Neuron (in vitro differentiated cells): Measurements from ENCODE around the gene TMEM187.

ENCODE experiments used
- H2AFZ ChIP-seq: one replicate; pipeline ENCODE4 v1.6.1; 2013; ENCODE audit warnings: low read depth, mild to moderate bottlenecking, inconsistent platforms, low read length, moderate library complexity
- H3K27me3 ChIP-seq: one replicate; pipeline ENCODE4 v1.6.1; 2013; ENCODE audit warnings: low read length; ENCODE audit not compliant: insufficient read depth
- H3K36me3 ChIP-seq: one replicate; pipeline ENCODE4 v1.6.1; 2013; ENCODE audit warnings: low read length; ENCODE audit not compliant: insufficient read depth
- H3K4me1 ChIP-seq: one replicate; pipeline ENCODE4 v1.6.1; 2013; ENCODE audit warnings: low read length; ENCODE audit not compliant: insufficient read depth
- H3K4me3 ChIP-seq: 2 replicates; pipeline ENCODE4 v1.5.1; 2013; ENCODE audit warnings: mild to moderate bottlenecking, low read length, moderate library complexity
- H3K9me3 ChIP-seq: one replicate; pipeline ENCODE4 v1.6.1; 2013; ENCODE audit warnings: low read length

The TMEM187 gene

GRCh38 chrX:154011376-154012335, 39.1 kb downstream of the TMEM187 start:
- Histone ChIP-seq H2AFZ (no peak overlapping the region), H3K4me3 (no peak overlapping the region), H3K36me3 (no peaks in the 10 kb centered on the region), H3K4me1 (peaks cover 2% of the 10 kb centered on the region), H3K9me3 (no peaks in the 10 kb centered on the region), H3K27me3 (peaks cover 16% of the 10 kb centered on the region)

- Histone ChIP-seq H3K36me3 (peaks cover 3% of the 10 kb centered on the region), H3K4me3 (no peak overlapping the region)
These were observed 39.9 kb downstream of the TMEM187 start for GRCh38 chrX:154012336-154012991.

GRCh38 chrX:154013001-154013421, 40.5 kb downstream of the TMEM187 start:
- Histone ChIP-seq H3K4me3 (no peak overlapping the region), H3K36me3 (peaks cover 3% of the 10 kb centered on the region), H3K9me3 (no peaks in the 10 kb centered on the region), H3K4me1 (peaks cover 2% of the 10 kb centered on the region), H2AFZ (no peak overlapping the region), H3K27me3 (peaks cover 9% of the 10 kb centered on the region)

More at GRCh38 chrX:154012336-154012991, 39.9 kb downstream of the TMEM187 start:
- H2AFZ ChIP-seq: no peak overlapping the region
- no peaks in the 10 kb centered on the region for H3K9me3 ChIP-seq
- H3K4me1 ChIP-seq: peaks cover 2% of the 10 kb centered on the region
- peaks cover 10% of the 10 kb centered on the region for H3K27me3 ChIP-seq

GRCh38 chrX:154013614-154014360, 41.2 kb downstream of the TMEM187 start:
- Histone ChIP-seq H3K36me3 (peaks cover 3% of the 10 kb centered on the region), H3K4me1 (peaks cover 3% of the 10 kb centered on the region), H3K9me3 (no peaks in the 10 kb centered on the region), H2AFZ (no peak overlapping the region), H3K4me3 (no peak overlapping the region), H3K27me3 (peaks cover 9% of the 10 kb centered on the region)

DNA sequence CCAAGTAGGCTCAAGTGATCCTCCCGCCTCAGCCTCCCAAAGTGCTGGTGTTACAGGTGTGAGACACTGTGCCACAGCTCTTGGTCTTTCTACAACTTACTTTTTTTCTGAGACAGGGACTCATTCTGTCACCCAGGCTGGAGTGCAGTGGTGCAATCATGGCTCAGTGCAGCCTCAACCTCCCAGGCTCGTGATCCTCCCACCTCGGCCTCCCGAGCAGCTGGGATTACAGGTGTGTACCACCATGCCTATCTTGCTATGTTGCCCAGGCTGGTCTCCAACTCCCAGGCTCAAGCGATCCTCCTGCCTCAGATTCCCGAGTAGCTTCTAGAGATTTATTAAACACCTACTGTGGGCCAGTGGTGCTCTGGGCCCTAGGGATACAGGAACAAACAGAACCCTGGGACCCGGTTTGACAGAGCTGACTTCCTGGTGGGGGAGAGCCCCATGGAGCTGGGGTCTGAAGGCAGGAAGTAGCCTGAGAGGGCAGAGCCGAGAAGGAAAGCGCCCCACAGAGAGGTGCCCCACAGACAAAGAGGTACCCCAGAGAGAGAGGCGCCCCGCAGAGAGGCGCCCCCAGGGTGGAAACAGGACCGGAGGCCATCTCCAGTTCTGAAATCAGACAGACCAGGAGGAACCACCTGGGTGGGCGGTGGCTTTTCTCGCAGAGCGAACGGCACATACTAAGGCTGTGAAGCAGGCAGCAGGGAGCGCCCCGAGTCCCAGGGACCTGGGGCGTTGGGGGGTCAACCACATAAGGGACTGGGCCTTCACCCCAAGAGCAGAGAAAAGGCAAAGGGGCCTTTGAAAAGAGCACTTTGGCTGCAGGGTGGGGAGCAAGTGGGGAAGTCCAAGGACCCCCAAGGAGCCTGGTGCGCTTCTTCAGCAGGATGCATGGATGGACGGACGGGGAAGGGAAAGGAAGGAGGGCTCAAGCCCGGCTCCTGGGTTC, 42.2 kb downstream of the TMEM187 start:
- peaks cover 3% of the 10 kb centered on the region for H3K36me3 ChIP-seq
- peaks cover 6% of the 10 kb centered on the region for H3K4me1 ChIP-seq
- no peaks in the 10 kb centered on the region for H3K9me3 ChIP-seq
- peaks cover 9% of the 10 kb centered on the region for H3K27me3 ChIP-seq
- no peak overlapping the region for H2AFZ ChIP-seq
- no peak overlapping the region for H3K4me3 ChIP-seq

DNA sequence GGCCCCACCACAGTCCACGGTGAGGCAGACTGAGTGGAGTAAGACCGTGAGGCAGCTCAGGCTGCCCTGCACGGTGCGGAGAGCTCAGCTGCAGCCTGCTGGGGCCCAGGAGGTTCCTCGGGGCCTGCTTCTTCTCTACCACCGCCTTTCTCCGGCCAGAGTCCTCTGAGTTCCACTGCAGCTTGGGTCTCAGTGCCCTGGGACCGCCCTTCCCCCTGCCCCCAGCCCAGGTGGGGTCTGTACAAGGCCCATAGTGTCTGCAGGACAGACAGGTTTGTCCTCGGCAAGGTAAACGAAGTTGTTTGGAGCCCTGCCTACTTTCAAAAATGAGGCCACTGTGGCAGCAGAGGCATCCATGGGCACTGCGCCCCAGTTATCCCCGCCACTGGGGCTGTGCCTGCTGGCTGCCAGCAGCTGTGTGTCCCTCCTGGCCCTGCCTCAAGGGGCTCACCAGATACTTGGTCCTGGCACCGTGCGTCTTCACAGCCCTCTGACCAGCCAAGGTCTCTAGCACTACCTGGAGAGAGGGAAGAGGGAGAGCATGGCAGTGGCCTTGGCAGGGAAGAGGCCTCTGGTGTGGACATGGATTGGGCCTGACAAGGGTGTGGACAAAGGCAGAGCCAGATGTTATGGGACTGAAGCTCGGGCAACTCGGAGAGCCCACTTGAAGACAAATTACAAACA, 43.2 kb downstream of the TMEM187 start:
- Histone ChIP-seq H3K36me3 (peaks cover 3% of the 10 kb centered on the region), H2AFZ (no peak overlapping the region), H3K4me1 (peaks cover 10% of the 10 kb centered on the region), H3K9me3 (no peaks in the 10 kb centered on the region), H3K27me3 (peaks cover 9% of the 10 kb centered on the region), H3K4me3 (no peak overlapping the region)

GRCh38 chrX:154016366-154017076, 44.0 kb downstream of the TMEM187 start:
- no peaks in the 10 kb centered on the region for H3K9me3 ChIP-seq
- H3K36me3 ChIP-seq: peaks cover 3% of the 10 kb centered on the region
- peaks cover 14% of the 10 kb centered on the region for H3K4me1 ChIP-seq
- no peak overlapping the region for H2AFZ ChIP-seq
- H3K4me3 ChIP-seq: no peak overlapping the region
- H3K27me3 ChIP-seq: peaks cover 7% of the 10 kb centered on the region

DNA sequence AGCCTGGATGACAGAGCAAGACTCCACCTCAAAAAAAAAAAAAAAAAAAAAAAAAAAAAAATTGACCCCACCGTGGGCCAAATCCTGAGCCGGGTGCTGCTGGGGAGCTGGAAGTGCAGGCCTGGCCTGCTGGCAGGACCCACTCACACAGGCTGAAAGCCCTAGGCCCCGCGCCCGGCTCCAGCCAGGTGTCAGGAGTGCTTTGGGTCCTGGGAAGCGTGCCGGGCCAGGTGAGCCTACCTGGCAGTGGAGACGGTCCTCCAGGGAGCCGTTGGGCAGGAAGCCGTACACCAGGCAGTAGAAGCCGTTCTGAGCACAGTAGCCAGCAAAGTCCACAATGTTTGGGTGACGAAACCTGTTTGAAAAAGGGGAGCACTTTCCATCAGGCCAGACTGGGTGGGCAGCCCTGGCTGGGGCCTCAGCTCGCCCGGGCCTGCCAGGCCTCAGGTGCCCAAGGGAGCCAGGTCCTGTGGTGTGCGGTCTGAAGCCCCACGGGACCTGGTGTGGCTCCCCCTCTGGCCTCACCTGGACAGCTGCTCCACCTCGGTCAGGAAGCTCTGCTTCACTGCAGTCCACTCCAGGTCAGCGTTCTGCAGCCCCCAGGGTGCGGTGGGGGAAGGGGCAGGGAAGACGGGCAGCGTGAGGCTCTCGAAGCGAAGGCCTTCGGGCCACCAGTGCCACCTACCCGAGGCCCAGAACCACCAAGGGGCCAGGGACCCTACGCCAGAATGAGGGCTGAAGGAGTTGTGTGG, 45.4 kb downstream of the TMEM187 start:
- Histone ChIP-seq H3K9me3 (no peaks in the 10 kb centered on the region), H3K4me3 (no peak overlapping the region), H3K27me3 (peaks cover 4% of the 10 kb centered on the region), H3K36me3 (peaks cover 3% of the 10 kb centered on the region), H3K4me1 (peaks cover 18% of the 10 kb centered on the region), H2AFZ (no peak overlapping the region)

DNA sequence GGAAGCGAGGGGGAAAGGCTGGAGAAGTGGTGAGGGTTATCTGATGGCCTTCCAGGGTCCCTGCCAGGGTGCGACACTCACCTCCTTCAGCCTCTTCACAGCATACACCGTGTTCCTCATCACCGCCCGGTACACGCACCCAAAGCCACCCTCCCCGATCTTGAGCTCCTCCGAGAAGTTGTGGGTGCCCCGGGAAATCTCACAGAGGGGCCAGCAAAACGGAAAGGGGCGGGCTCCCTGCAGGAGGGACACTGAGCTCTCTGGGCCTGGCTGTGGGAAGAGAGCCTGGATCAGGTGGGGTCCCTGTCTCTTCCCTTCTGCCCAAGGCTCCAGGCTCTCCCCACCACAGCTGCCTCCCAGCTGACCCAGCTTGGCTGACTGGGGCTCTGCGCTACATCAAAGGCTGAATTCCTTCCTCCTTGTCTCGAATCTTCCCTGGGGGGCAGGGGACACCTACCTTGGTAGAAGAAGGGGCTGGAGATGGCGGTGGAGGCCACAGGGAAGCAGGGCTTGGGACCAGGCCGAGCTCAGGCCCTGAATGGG, 46.0 kb downstream of the TMEM187 start:
- no peak overlapping the region for H2AFZ ChIP-seq
- peaks cover 3% of the 10 kb centered on the region for H3K36me3 ChIP-seq
- H3K4me1 ChIP-seq: peaks cover 21% of the 10 kb centered on the region
- H3K27me3 ChIP-seq: peaks cover 4% of the 10 kb centered on the region
- peak overlapping the region; percentile 57 for H3K4me3 ChIP-seq
- H3K9me3 ChIP-seq: no peaks in the 10 kb centered on the region

- Histone ChIP-seq H3K4me1 (peaks cover 21% of the 10 kb centered on the region), H3K9me3 (no peaks in the 10 kb centered on the region), H3K36me3 (peaks cover 3% of the 10 kb centered on the region), H2AFZ (no peak overlapping the region), H3K27me3 (peaks cover 4% of the 10 kb centered on the region), H3K4me3 (peak overlapping the region; percentile 57)
These were observed 46.6 kb downstream of the TMEM187 start for GRCh38 chrX:154019061-154019621.
